Measurements from ENCODE around the gene NUBP2.

NUBP2 gene, protein sequence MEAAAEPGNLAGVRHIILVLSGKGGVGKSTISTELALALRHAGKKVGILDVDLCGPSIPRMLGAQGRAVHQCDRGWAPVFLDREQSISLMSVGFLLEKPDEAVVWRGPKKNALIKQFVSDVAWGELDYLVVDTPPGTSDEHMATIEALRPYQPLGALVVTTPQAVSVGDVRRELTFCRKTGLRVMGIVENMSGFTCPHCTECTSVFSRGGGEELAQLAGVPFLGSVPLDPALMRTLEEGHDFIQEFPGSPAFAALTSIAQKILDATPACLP

DNA sequence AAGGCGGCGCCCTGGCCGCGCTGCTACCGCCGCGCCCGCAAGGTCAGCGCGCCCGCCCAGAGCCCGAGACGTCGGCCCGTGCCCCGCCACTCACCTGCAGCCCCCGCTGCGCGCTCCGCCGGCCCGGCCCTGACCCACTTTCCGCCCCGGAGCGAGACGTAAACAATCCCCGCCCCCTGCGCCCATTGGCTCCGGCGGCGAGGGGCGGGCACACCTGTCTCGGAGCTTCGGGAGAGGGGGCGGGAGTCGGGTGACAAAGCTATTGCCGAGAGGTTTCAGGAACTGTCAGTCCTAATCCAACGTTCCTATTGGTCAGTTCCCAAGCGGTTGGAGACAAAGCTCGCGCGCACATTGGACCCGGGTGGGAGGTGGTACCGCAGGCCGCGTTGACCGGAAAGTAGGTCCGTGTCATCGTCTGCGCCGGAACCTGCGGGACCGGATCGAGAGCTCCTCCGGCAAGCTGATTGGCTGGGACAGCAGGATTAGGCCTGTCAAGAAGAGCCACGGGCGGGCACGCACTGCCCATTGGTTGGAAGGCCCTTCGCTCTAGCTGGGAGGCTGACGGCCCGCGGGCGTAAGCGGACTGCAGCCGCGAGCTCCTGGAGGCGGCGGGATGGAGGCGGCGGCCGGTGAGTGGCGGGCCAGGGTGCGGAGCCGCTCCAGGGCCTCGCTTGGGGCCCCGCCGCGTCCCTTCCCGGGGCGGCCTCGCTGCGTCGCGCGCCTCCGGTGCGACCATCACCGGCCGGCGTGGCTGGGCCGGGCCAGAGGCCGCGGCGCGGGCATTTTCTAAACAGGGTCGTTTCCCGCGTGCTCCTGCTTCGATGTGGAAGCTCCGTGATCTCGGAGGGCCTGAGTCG, at the start of gene NUBP2, which contains the start of gene SPSB3:
Gene NUBP2 (plus strand): TSS at position 553 of the 857 bp plus-strand sequence. CDS start 61 bp downstream, at position 614.
Gene SPSB3 (minus strand): TSS at position 164 of the 857 bp plus-strand sequence. CDS start 1,088 bp downstream, outside the sequence.
- peak; percentile 100 for DNase-seq (ENCODE audit: low spot score)

DNA sequence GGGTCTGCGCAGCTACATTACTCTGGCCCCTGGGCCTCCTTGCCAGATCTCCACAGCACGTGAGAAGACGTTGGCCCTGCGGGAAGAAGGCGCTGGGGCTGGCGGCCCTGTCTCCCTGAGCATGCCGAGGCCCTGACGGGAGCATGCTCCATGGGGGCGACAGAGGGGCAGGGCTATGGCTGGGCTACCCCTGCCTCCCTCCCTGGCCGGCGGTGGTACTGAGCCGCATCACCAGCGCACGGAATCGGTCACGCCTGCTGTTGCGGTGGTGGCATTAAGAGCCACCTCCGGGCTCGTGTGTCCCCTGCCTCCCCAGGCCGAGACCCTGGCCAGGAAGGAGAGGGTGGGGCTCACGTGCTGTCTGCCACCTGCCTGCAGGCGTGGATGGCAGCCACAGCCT, 48.6 kb upstream of the NUBP2 start:
- no peak for DNase-seq (ENCODE audit: low spot score)

GRCh38 chr16:1734816-1735215, 47.9 kb upstream of the NUBP2 start:
- no peak for DNase-seq (ENCODE audit: low spot score)

DNA sequence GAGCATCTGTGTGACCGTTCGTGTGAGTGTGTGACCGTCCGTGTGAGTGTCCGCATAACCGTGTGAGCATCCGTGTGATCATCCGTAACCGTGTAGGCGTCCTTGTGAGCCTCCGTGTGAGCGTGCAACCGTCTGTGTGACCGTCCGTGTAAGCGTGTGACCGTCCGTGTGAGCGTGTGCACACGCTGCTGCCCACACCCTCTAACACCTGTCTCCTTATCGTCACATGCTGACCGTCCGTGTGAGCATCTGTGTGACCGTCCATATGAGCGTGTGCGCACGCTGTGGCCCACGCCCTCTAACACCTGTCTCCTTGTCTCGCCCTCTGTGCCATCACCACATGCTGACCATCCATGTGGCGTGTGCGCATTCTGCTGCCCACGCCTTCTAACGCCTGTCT, 42.5 kb upstream of the NUBP2 start:
- no peak for DNase-seq (ENCODE audit: low spot score)

DNA sequence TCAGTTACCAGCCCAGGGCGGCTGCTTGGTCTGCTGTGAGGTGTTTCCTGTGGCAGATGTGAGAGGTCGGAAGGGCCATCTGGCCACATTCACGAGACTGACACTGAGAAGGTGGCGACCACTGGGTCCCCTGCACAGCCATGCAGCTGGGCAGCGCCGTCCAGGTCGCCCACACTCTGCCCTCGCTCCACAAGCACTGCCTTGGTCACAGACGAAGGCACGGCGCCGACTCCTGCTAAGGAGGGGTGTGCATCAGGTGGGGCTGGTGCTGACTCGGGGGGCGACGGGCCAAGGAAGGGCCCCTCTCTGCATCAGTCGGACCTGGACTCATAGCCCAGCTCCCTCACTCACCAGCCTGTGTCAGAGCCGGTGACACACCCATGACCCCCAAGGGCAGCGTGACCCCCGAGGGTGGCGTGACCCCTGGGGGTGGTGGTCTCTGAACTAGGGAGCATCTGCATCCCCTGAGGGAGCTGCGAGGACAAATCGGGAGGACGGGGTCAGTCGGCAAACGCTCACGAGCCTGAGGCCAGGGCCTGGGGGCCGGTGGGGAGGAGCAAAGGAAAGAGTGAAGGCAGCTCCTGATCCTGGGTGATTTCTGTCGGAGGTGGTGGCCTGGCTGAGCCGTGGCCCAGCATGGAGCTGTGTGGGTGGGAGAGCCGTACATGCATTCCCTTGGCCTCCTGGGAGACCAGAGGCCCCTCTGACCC, 41.8 kb upstream of the NUBP2 start:
- DNase-seq (ENCODE audit: low spot score) = no peak

GRCh38 chr16:1741553-1742165, 41.1 kb upstream of the NUBP2 start:
- DNase-seq (ENCODE audit: low spot score) = no peak

GRCh38 chr16:1743376-1744337, 39.1 kb upstream of the NUBP2 start:
- no peak for DNase-seq (ENCODE audit: low spot score)

DNA sequence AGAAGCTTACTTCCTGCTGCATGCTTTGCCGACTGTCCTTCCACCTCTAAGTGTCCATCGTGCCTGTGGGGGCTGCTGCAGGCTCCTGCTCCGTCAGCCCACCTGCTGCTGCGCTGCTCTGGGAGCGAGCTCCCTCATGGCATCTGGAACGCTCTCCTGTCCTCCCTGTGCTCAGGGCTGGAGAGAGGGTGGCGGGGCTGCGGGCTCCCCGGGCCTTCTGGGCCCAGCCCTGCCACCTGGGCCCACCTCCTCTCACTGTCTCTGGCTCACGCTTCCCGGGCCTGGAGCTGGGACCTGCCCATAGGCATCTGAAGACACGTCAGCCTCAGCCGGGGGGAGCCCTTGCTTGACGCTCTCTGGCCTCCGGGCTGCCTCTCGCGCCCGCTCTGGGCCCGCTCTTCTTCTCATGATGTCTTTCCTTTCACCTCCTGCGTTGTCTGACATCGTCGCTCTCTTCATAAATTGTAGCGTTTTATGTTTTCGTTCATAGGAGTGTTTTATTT, 38.4 kb upstream of the NUBP2 start:
- no peak for DNase-seq (ENCODE audit: low spot score)

- no peak for DNase-seq (ENCODE audit: low spot score)
These were observed 37.4 kb upstream of the NUBP2 start for GRCh38 chr16:1745181-1745899.

DNA sequence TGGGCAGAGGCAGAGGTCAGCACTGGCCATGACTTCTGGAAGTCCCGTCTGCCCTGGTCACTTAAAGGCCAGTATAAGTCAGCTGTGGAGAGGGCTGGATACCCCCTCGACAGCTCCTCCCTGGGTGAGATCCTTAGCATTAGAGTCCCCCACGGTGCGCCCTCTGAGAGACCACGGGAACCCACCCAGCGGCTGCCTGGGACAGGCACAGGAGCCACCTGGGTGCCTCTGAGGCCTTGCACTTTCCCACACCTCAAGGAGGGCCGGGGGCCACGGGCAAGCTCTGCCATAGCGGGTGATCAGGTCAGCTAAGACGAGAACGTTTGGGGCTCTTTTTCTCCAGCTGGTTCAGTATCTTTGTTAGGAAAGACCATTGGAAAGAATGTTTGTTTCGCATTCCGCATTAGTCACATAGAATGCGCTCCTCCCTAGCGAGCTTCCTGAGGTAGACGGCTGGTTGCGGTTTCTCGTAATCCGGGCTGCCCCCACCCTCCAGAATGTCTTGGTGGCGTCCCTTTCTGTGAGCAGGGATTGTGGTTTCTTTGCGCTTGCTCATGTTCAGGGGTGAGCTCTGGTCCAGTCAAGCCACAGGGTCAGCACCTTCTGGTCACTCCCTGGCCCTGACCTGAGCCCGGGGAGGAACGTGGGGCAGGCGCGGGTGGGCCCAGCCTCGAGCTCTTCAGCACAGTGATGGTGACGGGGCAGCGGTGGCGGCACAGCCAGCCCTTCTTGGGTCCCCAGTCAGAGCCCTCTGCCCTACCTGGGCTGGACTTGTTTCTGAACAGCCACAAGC, 36.7 kb upstream of the NUBP2 start:
- no peak for DNase-seq (ENCODE audit: low spot score)

DNA sequence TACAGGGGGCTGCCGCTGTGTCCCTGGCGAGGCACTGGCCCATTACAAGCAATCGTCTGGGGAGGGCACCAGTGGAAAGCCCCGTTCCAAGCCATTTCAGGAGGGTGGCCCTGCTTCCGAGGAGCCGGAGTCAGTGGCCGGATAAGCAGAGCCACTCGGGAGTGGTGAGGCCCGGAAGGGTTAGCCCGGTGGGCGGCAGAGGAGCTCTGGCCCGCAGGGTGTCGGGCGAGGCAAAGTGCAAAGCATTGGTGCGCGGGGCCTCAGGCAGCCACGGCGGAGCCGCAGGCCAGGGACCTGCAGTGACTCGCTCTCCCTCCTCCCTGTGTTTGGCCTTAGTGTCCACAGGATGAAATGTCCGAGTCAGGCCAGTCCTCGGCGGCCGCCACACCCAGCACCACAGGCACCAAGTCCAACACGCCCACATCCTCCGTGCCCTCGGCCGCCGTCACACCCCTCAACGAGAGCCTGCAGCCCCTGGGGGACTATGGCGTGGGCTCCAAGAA, 36.0 kb upstream of the NUBP2 start:
- DNase-seq (ENCODE audit: low spot score) = no peak

GRCh38 chr16:1747934-1748333, 34.8 kb upstream of the NUBP2 start:
- DNase-seq (ENCODE audit: low spot score) = no peak

GRCh38 chr16:1749152-1750117, 33.3 kb upstream of the NUBP2 start:
- DNase-seq (ENCODE audit: low spot score) = no peak

DNA sequence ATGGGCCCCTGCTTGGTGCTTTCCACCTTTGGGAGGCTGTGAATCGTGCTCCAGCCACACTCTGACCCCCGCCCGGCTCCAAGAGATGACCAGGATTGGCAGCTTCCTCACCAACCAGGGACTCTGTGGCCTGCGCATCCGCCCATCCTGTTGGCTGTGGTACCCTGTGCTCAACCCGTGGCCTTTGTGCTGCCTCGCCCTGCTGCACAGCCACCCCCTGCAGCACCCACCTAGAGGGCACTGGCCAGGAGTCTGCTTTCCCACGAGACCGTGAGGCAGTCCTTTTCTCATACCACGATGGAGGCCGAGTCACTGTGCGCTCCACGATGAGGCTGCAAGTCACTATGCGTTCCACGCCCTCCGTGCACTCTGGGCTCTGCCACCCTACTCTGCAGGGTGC, 30.8 kb upstream of the NUBP2 start:
- no peak for DNase-seq (ENCODE audit: low spot score)

- no peak for DNase-seq (ENCODE audit: low spot score)
These were observed 29.9 kb upstream of the NUBP2 start for GRCh38 chr16:1752853-1753252.

DNA sequence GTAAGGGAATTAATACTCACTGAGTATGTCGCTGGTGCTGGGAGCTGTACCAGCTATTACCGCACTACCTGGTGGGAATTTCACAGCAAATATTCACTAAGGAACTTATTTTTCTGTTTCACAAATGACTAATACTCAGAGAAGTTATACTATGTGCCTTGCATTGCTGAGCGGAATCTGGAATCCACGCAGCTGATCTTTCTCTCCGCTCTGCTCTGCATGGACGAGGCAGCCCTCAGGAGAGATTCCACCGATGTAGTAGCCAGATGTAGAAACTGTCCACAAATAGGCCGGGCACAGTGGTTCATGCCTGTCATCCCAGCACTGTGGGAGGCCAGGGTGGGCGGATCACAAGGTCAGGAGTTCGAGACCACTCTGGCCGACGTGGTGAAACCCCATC, 28.6 kb upstream of the NUBP2 start:
- no peak for DNase-seq (ENCODE audit: low spot score)

- DNase-seq (ENCODE audit: low spot score) = no peak
These were observed 24.9 kb upstream of the NUBP2 start for GRCh38 chr16:1757714-1758461.

All from HuH-7.5 (cell line).